MCF 10A (cell line): ENCODE measurements around the gene LRMDA. TPM values are rescaled to one million over a fixed set of nuclear protein-coding genes. Genes with fewer than 3 reads are reported as not detected.

Experiments used
- BruUV-seq: library from RNA; stranded (reverse); fragments of 400-500 nt; replicated peaks from 2 replicates; lab custom pipeline; 2021; lab: Mats Ljungman, UMichigan
- CTCF ChIA-PET: fragments of 300-600 bp; sonication (Branson Sonifier 250); formaldehyde crosslinking; extraction: SDS; loops from one replicate; lab custom pipeline; 2021; ENCODE audit warnings: antibody characterized with exemption, inconsistent platforms; lab: Yijun Ruan, JAX
- POLR2A ChIA-PET: fragments of 300-600, 350-650 bp; sonication (Branson Sonifier 250); formaldehyde crosslinking; extraction: SDS; loops from one replicate; lab custom pipeline; 2020; ENCODE audit warnings: antibody characterized with exemption, inconsistent platforms; lab: Yijun Ruan, JAX
- DNase-seq: peaks from one replicate; pipeline ENCODE4 v3.0.0-alpha.2; 2018; ENCODE audit not compliant: unreplicated experiment
- H3K27ac Mint-ChIP-seq: one replicate; pipeline ENCODE4 v1.8.0; 2022; ENCODE audit warnings: mild to moderate bottlenecking, low read depth, mixed read lengths; ENCODE audit not compliant: unreplicated experiment
- H3K27me3 Mint-ChIP-seq: one replicate; pipeline ENCODE4 v1.8.0; 2022; ENCODE audit warnings: mixed read lengths; ENCODE audit not compliant: insufficient read depth, unreplicated experiment
- H3K36me3 Mint-ChIP-seq: one replicate; pipeline ENCODE4 v1.8.0; 2022; ENCODE audit warnings: mild to moderate bottlenecking, moderate library complexity, mixed read lengths; ENCODE audit not compliant: insufficient read depth, unreplicated experiment
- H3K4me1 Mint-ChIP-seq: one replicate; pipeline ENCODE4 v1.8.0; 2022; ENCODE audit warnings: mixed read lengths; ENCODE audit not compliant: insufficient read depth, unreplicated experiment
- H3K4me3 Mint-ChIP-seq: one replicate; pipeline ENCODE4 v1.8.0; 2022; ENCODE audit warnings: mild to moderate bottlenecking, moderate library complexity, mixed read lengths; ENCODE audit not compliant: unreplicated experiment
- H3K9me3 Mint-ChIP-seq: one replicate; pipeline ENCODE4 v1.8.0; 2022; ENCODE audit warnings: mixed read lengths; ENCODE audit not compliant: unreplicated experiment
- CTCF ChIP-seq: fragments of 200-600 bp; IDR thresholded peaks from one replicate; pipeline ENCODE4 v1.8.0; 2022; ENCODE audit warnings: antibody characterized with exemption, mild to moderate bottlenecking; ENCODE audit not compliant: unreplicated experiment
- intact Hi-C: fragments of 100-400 bp; cut with micrococcal nuclease; formaldehyde crosslinking; loops from 2 replicates; pipeline ENCODE4 v1.14.1; 2022
- total RNA-seq: library from RNA; stranded (reverse); gene quantifications from 2 replicates; pipeline ENCODE4 v1.2.3, GENCODE V29; 2022

LRMDA gene
- total RNA-seq, 1 experiment from 2014 or later, result not detected

DNA sequence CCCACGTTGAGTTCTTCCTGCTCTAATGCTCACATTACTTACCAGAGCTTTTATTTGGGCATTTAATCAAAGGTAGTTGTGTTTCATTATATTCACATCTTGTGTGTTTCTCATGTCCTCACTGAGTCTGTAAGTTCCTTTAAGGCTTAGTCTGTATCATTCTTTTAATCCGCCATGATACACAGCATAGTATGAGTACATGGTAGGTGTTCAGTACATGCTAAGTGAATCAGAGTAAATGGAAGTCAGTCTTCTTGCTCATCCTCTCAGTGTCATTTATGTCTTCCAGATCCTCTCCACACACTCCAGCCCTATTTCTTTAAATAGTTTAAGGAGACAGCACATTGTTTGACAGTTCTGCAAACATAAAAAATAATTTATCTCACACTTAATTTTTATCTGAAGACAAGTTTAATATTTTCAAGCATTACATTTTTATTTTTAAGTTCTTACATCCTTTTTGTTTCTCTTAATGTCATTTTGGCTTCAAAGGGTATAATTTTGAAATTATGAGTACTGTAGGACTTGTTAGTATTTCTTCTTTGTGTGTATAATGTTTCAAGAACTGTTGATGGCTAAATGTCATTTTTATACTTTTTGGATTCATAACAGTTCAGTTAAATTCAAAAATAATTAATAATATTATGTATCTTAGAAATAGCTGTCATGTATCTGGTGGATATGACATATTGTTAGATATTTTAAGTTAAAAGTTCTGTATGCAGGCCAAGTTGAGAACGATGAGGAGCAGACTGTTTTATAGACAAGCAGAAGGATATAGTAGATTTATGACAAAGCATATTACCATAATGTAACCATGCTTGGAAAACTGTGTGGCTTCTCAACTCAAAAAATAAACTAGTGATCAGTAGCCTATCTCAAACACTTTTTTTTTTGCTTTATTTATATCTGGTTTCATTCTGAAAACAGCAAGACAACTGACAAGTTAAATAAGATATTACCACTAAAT is 342.7 kb downstream of the LRMDA start:
- TF ChIP-seq CTCF, result no peak
- DNase-seq, result no peak
- ChIA-PET CTCF (interaction anchor here (0.5 to 0.6 kb wide), 2 partner anchors 367 to 529 kb away, joined by 3 read pairs; no protein-coding TSS in a partner anchor), POLR2A (interaction anchor here (1.8 kb wide), 1 partner anchor 14 kb away, joined by 5 read pairs; no protein-coding TSS in a partner anchor)
- intact Hi-C loops, result no loop called here
- no peak overlapping the region for H3K27ac Mint-ChIP-seq
- H3K36me3 Mint-ChIP-seq, result no peaks in the 10 kb centered on the region
- no TSS peak for BruUV-seq
- no peak overlapping the region for H3K4me3 Mint-ChIP-seq
- H3K27me3 Mint-ChIP-seq, result no peaks in the 10 kb centered on the region
- H3K4me1 Mint-ChIP-seq, result peaks cover 7% of the 10 kb centered on the region
- no peaks in the 10 kb centered on the region for H3K9me3 Mint-ChIP-seq

- no peaks in the 10 kb centered on the region for H3K9me3 Mint-ChIP-seq
- no peaks in the 10 kb centered on the region for H3K27me3 Mint-ChIP-seq
- peaks cover 7% of the 10 kb centered on the region for H3K4me1 Mint-ChIP-seq
- H3K36me3 Mint-ChIP-seq, result no peaks in the 10 kb centered on the region
- DNase-seq, result no peak
- CTCF ChIA-PET, result no interaction called here
- POLR2A ChIA-PET, result interaction anchor here (1.8 kb wide), 1 partner anchor 15 kb away, joined by 5 read pairs; no protein-coding TSS in a partner anchor
- TF ChIP-seq CTCF, result no peak
- BruUV-seq, result no TSS peak
- intact Hi-C loops, result no loop called here
- H3K27ac Mint-ChIP-seq, result no peak overlapping the region
- H3K4me3 Mint-ChIP-seq, result no peak overlapping the region
Measured at GRCh38 chr10:75774783-75775490, 343.5 kb downstream of the LRMDA start.

DNA sequence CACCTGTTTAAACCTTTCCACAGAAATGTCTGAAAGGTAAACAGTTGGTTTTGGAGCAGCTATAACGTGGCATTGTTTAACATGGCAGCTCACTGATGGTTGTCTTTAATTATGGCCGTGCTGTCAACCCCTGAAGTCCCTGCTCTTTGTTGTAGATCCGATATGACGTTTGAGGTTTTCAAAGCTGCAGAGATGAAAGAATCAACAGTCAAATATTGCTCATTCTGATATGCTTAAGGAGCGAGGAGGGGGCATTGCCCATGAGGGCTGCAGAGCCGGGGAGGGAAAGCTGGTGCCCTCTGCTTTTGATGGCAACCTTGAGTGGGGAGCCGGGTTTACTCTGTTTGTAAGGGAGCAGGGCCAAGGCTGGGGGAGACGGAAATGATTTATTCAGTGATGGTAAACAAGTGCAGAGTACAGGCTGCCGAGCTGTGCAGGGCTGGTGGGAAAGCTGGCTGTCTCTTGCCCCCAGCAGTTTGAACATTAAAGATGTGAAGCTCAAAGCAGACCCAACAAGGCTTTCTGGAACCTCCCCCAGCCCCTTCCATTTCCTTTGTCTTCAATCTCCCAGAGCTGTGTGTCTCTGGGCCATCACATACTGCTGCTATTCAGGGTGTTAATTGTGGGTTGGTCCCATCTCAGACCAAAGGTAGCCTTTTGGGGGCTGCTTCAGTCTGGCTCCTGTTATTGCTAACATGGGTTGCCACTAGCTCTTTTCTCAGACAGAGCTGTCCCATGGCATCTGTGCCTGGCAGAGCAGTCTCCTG is 345.5 kb downstream of the LRMDA start:
- POLR2A ChIA-PET, result no interaction called here
- no peak overlapping the region for H3K4me3 Mint-ChIP-seq

More for the DNA sequence above, 345.5 kb downstream of the LRMDA start:
- intact Hi-C loops, result no loop called here
- H3K27me3 Mint-ChIP-seq, result peaks cover 11% of the 10 kb centered on the region
- TF ChIP-seq CTCF, result no peak
- no TSS peak for BruUV-seq
- no peak for DNase-seq
- CTCF ChIA-PET, result interaction anchor here (0.7 to 0.8 kb wide), 2 partner anchors 12 to 852 kb away, joined by 3 read pairs; no protein-coding TSS in a partner anchor
- H3K27ac Mint-ChIP-seq, result no peak overlapping the region
- no peaks in the 10 kb centered on the region for H3K9me3 Mint-ChIP-seq
- no peaks in the 10 kb centered on the region for H3K36me3 Mint-ChIP-seq
- no peaks in the 10 kb centered on the region for H3K4me1 Mint-ChIP-seq
